GM23248 (cell line): Measurements from ENCODE around the gene GPR176.
"Not testable (repeated sequence)": the region's sequence is repeated elsewhere in the genome, so short reads cannot be mapped to it uniquely, and the experiment has no call there.

Source experiments
- EZH2 ChIP-seq: fragments of 200-600 bp; sonication (generic); IDR thresholded peaks from 2 replicates; pipeline ENCODE4 v1.6.1; 2018; ENCODE audit warnings: antibody characterized with exemption, mild to moderate bottlenecking; ENCODE audit not compliant: insufficient read depth, poor library complexity, severe bottlenecking
- EZH2phosphoT487 ChIP-seq: fragments of 200-600 bp; sonication (generic); IDR thresholded peaks from 2 replicates; pipeline ENCODE4 v1.6.1; 2018; ENCODE audit warnings: antibody characterized with exemption, moderate library complexity, mild to moderate bottlenecking, low read depth; ENCODE audit not compliant: insufficient read depth

DNA sequence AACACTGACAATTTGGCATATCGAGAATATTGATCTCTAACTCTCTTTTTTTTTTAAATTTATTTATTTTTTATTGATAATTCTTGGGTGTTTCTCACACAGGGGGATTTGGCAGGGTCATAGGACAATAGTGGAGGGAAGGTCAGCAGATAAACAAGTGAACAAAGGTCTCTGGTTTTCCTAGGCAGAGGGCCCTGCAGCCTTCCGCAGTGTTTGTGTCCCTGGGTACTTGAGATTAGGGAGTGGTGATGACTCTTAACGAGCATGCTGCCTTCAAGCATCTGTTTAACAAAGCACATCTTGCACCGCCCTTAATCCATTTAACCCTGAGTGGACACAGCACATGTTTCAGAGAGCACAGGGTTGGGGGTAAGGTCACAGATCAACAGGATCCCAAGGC, 27.0 kb downstream of the GPR176 start:
- not testable (repeated sequence) for TF ChIP-seq EZH2, EZH2phosphoT487
